Fibroblast of pulmonary artery (primary cell): Measurements from ENCODE around the gene IPPK.

Source experiments
- DNase-seq: peaks from one replicate; pipeline ENCODE4 v3.0.0-alpha.2; 2010; ENCODE audit warnings: low read depth
- H3K4me3 ChIP-seq: replicated peaks from 2 replicates; pipeline ENCODE4 v1.5.1; 2011; ENCODE audit warnings: low read depth, mild to moderate bottlenecking, control low read depth, low read length, moderate library complexity
- TF ChIP-seq, protein P1 (sequence below): IDR thresholded peaks from 2 replicates; pipeline ENCODE4 v1.5.1; 2011; ENCODE audit warnings: mild to moderate bottlenecking, control low read depth, low read length, inconsistent platforms; ENCODE audit errors: missing control alignments

Gene IPPK

DNA sequence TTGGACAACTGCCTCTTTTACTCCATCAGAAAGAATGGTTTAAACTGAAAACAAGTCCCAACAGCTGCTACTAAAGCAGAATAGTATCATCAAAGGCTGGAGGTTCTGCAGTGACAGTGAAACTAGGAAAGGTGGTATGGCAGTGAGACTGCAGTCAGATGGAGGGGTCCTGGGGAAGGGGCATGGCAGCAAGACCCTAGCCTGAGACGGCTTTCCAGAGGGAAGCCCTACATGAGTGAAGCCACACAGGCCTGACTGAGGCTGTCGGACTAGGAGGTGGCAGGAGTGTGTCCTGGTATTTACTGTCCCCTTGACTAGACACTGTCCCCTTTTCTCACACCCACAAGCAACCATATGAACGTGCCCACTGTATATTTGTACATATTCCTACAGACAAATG, 40.4 kb upstream of the IPPK start:
- no peak for DNase-seq
- TF ChIP-seq, protein P1, sequence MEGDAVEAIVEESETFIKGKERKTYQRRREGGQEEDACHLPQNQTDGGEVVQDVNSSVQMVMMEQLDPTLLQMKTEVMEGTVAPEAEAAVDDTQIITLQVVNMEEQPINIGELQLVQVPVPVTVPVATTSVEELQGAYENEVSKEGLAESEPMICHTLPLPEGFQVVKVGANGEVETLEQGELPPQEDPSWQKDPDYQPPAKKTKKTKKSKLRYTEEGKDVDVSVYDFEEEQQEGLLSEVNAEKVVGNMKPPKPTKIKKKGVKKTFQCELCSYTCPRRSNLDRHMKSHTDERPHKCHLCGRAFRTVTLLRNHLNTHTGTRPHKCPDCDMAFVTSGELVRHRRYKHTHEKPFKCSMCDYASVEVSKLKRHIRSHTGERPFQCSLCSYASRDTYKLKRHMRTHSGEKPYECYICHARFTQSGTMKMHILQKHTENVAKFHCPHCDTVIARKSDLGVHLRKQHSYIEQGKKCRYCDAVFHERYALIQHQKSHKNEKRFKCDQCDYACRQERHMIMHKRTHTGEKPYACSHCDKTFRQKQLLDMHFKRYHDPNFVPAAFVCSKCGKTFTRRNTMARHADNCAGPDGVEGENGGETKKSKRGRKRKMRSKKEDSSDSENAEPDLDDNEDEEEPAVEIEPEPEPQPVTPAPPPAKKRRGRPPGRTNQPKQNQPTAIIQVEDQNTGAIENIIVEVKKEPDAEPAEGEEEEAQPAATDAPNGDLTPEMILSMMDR, result no peak
- H3K4me3 ChIP-seq, result no peak overlapping the region

- no peak overlapping the region for H3K4me3 ChIP-seq
- DNase-seq, result no peak
- TF ChIP-seq, protein P1, result no peak
Observed at GRCh38 chr9:92709954-92710353, 40.0 kb upstream of the IPPK start.

GRCh38 chr9:92709240-92709639, 39.3 kb upstream of the IPPK start:
- TF ChIP-seq, protein P1, result no peak
- DNase-seq, result no peak
- no peak overlapping the region for H3K4me3 ChIP-seq

DNA sequence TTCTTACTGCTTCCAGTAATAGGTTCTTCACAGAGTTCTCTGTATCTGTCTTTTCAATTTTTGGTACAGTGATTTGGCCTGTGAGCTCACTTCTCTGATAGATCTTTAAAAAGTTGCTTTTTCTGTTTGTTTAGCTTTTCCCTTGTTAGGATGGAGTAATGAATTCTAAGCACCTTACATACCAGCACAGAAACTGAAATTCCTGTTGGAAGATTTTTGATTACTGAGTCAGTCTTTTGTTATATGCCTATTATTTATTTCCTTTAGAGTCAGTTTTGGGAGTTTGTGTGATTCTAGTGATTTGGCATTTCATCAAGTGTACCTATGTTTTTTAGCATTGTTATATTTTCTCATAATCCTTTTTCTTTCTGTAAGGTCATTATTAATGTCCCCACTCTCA, 37.6 kb upstream of the IPPK start:
- no peak overlapping the region for H3K4me3 ChIP-seq
- TF ChIP-seq, protein P1, result no peak
- DNase-seq, result peak; percentile 11

DNA sequence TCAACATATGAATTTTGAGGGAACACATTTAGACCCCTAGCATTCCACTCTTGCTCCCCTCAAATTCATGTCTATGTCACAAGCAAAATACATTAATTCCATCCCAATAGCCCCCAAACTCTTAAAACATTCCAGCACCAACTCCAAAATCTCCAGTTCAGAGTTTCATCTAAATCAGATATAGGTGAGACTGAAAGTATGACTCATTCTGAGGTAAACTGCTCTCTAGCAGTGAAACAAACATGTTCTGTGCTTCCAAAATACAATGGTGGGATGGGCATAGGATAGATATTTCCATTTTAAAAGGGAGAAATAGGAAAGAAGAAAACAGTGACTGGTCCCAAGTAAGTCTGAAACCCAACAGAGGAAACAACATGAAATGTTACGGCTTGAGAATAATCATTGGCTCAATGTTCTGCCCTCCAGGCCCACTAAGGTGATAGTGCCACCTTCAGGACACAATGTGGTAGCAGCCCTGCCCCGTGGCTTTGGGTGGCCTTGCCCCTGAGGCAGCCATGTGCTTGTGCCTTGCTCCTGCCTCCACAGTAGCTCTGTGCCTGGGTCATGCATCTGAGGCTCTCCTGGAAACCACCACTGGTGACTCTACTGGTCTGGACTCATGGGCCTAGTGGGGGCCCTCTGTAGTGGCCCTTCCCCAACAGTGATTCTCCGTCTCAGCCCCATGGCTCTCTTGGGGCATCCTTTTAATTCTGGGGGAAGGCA, 36.4 kb upstream of the IPPK start:
- TF ChIP-seq, protein P1, result peak; percentile 46
- DNase-seq, result peak; percentile 30
- H3K4me3 ChIP-seq, result no peak overlapping the region

- DNase-seq, result no peak
- TF ChIP-seq, protein P1, result no peak
- H3K4me3 ChIP-seq, result no peak overlapping the region
Observed at GRCh38 chr9:92704528-92704927, 34.6 kb upstream of the IPPK start.

DNA sequence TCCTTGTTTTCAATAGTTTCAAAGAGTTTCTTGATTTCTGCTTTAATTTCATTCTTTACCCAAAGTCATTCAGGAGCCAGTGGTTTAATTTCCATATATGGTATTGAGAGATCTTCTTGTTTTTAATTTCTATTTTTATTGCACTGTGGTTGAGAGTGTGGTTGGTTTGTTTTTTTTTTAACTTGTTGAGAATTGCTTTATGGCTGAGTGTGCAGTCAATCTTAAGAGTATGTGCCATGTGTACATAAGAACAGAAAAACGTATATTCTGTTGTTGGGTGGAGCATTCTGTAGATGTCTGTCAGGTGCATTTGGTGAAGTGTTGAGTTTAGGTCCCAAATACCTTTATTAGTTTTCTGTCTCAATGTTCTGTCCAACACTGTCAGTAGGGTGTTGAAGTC, 26.7 kb upstream of the IPPK start:
- TF ChIP-seq, protein P1, result no peak
- no peak overlapping the region for H3K4me3 ChIP-seq
- DNase-seq, result no peak
